HG02884 (cell line): Measurements from ENCODE around the gene DDIT4.

ENCODE experiments used
- ATAC-seq: cut with Tn5 transposase; IDR thresholded peaks from one replicate; pipeline ENCODE4 v1.9.1; 2021; ENCODE audit warnings: mild to moderate bottlenecking, moderate library complexity; ENCODE audit not compliant: unreplicated experiment

DDIT4 gene

DNA sequence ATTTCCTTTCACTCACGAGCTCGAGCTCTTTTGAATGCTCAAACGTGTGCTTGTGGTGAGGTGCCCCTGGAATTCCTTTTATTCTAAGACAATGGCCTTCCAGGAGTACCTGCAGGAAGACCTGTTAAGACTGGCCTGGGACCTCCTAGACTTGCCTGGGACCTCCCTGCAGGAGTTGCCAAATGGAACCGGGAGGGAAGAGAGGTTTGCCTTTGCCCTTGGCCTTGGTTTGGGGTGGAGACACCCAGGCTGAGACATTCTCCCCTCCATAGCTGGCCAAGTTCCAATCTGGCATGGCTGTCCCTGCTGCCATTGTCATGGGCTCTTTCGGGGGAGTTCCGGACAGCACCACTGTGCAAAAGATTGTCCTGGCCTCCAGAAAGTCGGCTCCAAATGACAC lies 41.3 kb downstream of the DDIT4 start:
- ATAC-seq = no peak

DNA sequence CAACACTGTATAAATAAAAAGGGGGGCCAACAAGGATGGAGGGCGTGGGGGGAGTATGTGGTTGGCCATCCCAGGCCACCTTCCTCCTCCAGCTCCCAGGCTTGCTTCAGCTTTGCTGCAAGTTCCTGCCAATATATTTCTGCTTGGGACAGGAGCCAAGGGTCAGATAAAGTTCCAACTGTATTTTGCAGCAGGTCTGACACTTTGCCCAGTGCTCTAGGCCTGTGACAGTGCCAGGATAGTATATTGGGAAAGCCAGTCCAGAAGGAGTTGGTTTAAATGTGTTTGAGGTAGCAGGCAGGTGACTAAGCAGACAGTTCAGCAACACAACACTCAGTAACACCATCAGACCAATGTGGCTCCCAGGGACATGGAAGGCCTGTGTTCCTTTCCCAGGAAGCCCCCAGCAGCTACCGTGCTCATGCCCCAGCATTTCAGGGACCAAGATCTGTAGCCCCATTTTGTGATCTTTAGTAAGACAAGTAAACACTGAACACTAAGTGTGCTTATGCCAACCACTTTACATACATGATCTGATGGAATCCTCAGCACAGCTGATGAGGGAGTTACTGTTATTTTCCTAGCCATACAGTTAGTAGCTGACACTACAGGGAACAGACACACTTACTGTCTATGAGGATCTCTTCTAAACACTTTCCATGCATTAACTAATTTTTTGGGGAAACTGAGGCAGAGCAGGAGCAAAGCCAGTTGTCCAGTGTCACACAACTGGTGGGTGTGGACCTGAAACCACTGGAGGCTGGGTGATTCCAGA lies 42.1 kb downstream of the DDIT4 start:
- no peak for ATAC-seq

DNA sequence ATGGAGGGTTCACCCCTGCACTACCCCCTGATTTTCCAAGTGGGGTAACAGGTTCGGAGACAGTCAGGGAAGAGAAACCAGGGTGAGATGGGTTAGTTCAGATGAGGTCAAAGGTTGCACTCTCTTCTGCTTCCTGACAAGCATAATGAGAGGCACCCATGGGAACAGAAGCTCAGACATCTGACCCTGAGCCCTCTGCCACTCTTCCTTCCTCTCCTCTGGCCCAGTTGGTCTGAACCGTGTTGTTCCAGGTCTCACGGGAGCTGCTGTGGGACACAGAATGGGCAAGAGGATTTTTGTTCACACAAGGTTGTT lies 42.6 kb downstream of the DDIT4 start:
- ATAC-seq = no peak

DNA sequence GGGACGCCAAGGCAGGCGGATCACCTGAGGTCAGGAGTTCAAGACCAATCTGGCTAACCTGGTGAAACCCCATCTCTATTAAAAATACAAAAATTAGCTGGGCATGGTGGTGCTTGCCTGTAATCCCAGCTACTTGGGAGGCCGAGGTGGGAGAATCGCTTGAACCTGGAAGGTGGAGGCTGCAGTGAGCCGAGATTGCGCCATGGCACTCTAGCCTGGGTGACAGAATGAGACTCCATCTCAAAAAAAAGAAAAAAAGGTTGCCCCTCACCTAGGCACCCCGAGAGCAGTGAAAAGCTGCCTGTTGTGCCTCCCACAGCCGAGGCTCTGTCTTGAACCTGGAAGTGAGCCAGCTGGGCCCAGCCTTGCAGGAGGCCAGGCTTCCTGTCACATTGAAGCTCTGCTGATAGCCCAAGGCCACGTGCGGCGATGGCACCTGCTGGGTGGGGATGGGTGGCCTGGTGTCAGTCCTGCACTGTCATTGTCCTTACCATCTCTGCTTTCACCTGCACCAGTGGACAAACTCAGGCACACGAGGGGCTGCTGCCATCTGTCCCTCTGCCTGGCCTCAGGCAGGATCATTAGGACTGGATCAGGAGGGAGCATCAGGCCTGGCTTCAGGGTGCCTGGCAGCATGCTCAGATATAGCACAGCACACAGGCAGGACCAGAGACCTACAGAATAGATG lies 43.2 kb downstream of the DDIT4 start:
- no peak for ATAC-seq

DNA sequence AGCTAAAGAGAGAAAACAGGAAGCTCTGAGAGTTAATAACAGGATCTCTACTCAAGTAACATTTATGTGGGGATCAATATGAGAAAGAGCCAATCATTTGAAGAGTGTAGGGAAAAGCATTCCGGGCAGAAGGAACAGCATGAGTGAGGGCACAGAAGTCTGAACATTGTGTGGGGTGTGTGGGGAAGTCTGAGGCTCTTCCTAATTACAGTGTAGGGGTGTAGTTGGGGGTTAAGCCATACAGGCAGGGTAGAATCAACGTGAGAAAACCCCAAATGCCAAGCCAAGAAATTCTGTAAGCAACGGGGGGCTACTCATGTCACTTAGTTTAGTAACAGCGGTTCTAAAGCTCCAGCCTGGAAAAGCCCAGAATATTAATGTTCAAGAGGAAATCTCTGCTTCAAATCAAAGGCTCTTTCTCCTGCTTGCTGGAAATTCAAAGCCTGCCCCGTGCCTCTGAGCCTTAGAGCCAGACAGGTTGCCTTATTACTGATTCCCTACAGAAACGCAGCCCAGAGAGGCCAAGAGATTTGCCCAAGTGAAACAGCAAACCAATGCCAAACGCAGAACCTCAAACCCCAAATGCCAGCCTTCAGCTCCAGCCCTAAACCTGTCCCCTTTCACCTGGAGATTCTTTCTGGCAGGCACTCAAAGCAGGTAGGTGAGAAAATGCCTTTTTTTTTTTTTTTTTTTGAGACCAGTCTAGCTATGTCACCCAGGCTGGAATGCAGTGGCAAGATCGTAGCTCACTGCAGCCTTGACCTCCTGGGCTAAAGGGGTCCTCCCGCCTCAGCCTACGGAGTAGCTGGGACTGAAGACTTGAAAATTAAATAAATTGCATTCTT lies 44.9 kb downstream of the DDIT4 start:
- ATAC-seq = no peak

DNA sequence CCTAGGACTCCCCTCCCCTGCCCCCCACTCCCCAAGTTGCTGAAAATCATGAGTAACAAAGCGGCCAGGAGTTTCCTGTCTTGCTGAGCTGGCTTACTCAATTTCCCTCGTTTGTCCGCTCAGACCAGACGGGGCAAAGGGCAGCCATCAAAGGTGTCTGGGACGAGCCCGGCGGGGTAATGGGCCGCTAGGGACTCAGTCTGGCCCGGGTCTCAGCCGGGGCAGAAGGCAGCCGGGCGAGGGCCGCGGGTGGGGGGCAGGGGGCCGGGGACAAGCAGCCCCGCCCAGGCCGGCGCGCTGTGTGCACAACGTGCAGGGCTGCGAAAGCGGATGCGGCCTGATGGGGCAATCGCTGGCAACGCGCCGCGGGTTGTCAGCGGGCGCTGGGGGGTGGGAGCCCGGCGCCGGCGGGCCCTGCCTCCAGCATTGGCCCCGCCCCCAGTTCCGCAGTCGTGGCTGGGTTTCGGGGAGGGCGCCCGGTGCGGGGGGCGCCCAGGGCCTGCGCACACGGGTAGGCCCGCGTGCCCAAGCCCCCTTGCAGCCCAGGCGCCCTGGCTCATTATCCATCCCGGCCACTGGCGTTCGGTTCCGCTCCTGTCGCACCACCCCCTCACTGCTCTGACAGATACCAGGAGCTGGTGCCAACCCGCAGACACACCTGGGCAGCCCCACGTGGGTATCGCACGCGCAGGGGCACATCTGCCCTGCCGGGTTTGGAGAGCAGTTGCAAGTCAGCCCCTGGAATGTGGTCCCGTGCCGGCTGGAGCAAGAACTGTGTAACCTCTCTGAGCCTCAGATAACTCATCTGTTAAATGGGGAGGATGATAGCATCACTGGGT lies 45.9 kb downstream of the DDIT4 start:
- peak; percentile 43 for ATAC-seq

DNA sequence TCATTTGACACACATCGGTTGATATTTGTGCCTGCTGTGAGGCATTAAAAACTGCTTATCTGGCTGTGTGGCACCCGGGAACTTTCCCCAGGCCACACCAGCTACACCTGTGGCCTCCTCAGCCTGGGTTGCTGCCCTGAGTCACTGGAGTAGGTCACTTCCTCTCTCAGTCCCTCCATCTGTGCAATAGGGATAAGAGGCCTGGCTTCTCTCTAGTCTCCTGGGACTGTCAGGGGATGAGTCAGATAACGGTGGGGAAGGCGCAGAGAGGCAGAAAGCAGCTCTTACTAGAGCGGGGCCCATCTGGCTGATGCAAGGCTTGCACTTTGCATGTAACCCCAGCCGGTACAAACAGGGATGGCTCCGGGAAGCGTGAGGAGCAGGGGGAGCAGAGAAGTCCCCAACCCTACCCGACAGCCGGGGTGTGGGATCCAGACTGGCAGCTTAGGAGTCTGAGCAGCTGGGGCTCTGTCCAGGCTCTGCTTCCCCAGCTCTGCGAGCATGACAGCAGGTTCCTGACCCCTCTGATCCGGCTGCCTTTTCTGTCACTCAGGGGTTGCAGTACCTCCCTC lies 47.0 kb downstream of the DDIT4 start:
- peak; percentile 56 for ATAC-seq

DNA sequence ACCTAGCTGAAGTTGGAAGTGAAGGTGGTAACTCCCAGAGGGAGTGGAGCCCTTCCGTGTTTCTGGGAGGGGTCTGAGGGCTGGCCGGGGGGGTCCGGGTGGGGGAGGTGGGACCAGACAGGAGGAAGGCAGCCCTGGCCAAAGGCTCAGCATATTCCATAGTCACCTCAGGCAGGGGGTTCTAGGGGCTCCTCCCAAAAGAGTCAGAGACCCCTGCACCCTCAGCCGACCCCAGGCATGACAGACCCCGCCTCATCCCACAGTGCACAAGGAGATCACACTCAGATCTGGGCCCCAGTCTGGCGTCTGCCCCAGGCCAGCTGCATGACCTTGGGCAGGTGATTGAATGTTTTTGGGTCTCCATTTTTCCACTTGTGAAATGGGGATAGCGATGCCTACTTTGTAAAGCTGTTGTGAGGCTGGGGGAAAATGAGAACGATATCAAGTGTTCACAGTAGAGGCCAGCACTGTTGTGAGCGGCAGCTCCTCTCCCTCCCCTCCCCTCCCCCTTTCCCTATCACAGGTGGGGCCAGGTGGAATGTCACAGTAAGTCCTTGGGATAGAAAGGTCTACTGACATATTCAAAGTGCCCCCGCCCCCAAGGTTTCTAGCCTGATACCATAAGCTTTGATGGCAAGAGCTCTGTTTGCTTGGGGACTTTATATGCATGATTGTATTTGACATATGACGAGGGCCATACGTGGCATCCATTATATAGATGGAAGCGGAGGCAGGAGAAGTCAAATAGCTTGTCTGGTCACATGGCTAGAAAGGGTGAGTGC lies 47.7 kb downstream of the DDIT4 start:
- ATAC-seq = no peak

DNA sequence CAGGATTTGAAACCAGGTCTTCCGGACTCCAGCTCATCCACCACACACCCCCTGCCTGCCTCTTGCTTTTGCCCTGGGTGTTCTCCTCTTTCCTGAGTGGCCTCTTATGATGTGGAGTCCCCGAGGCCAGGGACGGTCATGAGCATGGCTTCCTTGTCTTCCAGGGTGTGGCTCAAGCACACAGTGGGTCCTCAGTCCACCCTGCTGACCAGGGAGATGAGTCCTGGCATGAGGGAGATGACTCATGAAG lies 48.2 kb downstream of the DDIT4 start:
- ATAC-seq = no peak

DNA sequence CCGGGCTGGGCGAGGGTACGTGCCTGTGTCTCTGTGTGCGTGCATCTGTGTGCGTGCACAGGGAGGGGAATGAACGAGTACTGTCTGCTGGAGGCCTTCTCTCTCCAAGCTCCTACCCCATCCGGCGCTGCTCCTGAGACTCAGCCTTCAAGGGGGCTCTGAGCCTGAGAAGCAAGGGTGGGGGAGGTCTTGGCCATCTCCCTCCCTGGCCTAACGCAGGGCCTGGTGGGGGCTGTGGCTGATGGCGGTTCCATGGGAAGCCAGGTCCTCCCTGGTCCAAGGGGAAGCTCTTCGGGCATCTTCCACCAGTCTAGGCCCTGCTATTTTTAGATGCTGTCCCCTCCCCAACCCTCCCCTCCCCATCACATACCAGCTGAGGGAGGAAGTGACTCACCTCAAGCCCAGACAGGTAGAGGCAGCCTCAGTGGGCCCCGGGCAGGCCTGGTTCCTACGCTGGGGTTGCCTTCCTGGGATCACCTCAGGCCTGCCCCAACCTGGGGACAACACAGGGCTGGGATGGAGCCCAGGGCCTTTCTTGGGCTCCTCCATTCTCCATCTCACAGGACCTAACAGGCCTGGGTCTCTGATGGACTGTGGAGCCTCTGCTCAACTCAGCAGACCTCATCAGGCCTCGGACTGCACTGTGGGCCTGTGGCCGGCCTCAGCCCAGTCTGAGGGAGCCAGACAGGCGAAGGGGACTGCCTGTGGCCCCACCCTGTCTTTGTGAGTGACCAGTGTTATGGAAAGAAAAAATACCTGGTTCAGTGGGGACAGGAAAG lies 48.7 kb downstream of the DDIT4 start:
- ATAC-seq = no peak

DNA sequence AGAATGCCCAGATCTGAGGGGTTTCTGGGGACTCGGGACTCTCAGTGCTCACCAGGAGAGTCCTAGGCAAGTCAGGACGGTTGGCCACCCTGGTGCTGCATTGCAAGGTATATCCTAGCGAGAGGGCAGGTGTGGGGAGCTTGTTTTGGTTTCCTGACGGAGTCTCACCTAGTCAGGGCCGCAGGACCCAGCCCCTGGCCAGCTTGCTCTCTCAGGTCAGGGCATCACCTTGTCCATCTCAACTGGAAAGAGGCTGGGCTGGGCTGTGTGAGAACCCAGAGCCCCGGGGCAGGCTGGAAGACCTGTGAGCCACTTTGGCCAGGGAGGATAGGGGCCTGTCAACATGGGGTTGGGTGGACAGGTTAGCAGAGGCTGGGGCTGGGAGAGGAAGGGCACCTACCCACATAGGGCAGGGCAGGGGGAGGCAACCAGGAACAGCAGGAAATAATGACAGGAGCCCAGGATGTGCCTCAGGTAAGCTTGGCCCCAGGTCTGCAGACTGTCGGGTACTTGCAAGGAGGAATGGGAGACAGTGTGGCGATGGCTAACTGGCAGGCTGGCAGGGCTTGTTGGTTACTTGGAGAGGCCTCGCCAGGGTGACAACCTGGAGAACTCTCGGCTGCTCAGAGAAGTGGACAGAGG lies 49.5 kb downstream of the DDIT4 start:
- no peak for ATAC-seq

DNA sequence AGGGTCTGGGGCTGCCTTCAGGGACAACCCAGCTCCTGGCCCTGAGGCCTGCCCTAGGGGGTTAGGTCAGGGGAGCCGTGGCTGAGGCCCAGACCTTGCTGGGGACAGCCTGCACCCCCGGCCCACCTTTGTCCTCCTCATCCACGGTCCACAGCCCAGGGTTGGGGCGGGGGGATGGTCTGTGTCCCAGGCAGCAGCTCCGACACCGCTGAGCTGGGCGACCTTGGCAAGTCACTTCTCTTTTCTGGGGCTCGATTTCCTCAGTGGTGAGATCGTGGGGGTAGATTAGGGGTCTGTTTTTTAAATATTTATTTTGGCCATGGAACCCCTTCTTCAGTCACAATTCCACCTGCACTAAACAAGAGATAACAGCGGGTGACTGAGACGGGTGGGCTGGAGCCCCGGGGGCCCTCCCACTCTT lies 50.1 kb downstream of the DDIT4 start:
- ATAC-seq = no peak
